Endothelial cell of umbilical vein (primary cell): ENCODE data around the gene WSB1. TPM values are rescaled to one million over a fixed set of nuclear protein-coding genes. Genes with fewer than 3 reads are reported as not detected.

ENCODE experiments used
- BruUV-seq: library from RNA; stranded (reverse); fragments of 400-500 nt; replicated peaks from 2 replicates; lab custom pipeline; 2021; lab: Mats Ljungman, UMichigan
- CTCF ChIA-PET: fragments of 300-600, 350-600 bp; sonication (Branson Sonifier 250); formaldehyde crosslinking; loops from one replicate; lab custom pipeline; 2021; ENCODE audit warnings: antibody characterized with exemption, inconsistent platforms; lab: Charles Lee
- POLR2A ChIA-PET: fragments of 300-600, 350-600 bp; sonication (Branson Sonifier 250); formaldehyde crosslinking; loops from one replicate; lab custom pipeline; 2021; ENCODE audit warnings: antibody characterized with exemption, inconsistent platforms; lab: Charles Lee
- DNase-seq: peaks from one replicate; pipeline ENCODE4 v3.0.0-alpha.2; 2011; ENCODE audit warnings: low read depth, low spot score
- FAIRE-seq: peaks from 2 replicates; lab custom pipeline; 2011; peaks lifted over from hg19 to GRCh38; lab: Jason Lieb, UNC
- H2AFZ ChIP-seq: 2 replicates; pipeline ENCODE4 v1.6.0; 2012; ENCODE audit warnings: low read depth, low read length, control low read depth, inconsistent platforms
- H3K27ac ChIP-seq: 2 replicates; pipeline ENCODE4 v1.5.1; 2011; ENCODE audit warnings: low read depth, mild to moderate bottlenecking, control low read depth, low read length, moderate library complexity; ENCODE audit not compliant: insufficient read depth
- H3K27me3 ChIP-seq, 2 experiments: 2 replicates each; pipeline versions ENCODE4 v1.6.0 to v1.6.1; 2011; ENCODE audit warnings: low read length in 2 of 2, mixed read lengths in 1 of 2; ENCODE audit not compliant: control insufficient read depth in 2 of 2, insufficient read depth in 2 of 2
- H3K36me3 ChIP-seq, 2 experiments: 2 replicates in 1 of 2; 3 replicates in 1 of 2; pipeline ENCODE4 v1.5.1; 2011; ENCODE audit warnings: low read length in 2 of 2, mild to moderate bottlenecking in 1 of 2, moderate library complexity in 1 of 2; ENCODE audit not compliant: control insufficient read depth in 2 of 2, insufficient read depth in 2 of 2; ENCODE audit errors: extremely low read depth in 1 of 2
- H3K4me1 ChIP-seq: 3 replicates; pipeline ENCODE4 v1.5.1; 2011; ENCODE audit warnings: mild to moderate bottlenecking, low read length; ENCODE audit not compliant: control insufficient read depth, insufficient read depth; ENCODE audit errors: extremely low read depth
- H3K4me2 ChIP-seq: 2 replicates; pipeline ENCODE4 v1.6.1; 2011; ENCODE audit warnings: low read length, control low read depth, mixed read lengths; ENCODE audit not compliant: insufficient read depth
- H3K4me3 ChIP-seq, 3 experiments: fragments of 200-600 bp in 1 of 3; sonication (generic), shearing (Covaris generic) in 1 of 3; replicated peaks in 1 of 3; 2 replicates each; pipeline ENCODE4 v1.5.1; 2011 to 2016; ENCODE audit warnings: control low read depth in 3 of 3, low read length in 3 of 3, mild to moderate bottlenecking in 2 of 3, inconsistent platforms in 1 of 3, low read depth in 1 of 3, moderate library complexity in 1 of 3; ENCODE audit not compliant: insufficient read depth in 1 of 3
- H3K79me2 ChIP-seq: 2 replicates; pipeline ENCODE4 v1.6.0; 2012; ENCODE audit warnings: low read length, inconsistent platforms; ENCODE audit not compliant: control insufficient read depth, insufficient read depth
- H3K9ac ChIP-seq: replicated peaks from 2 replicates; pipeline ENCODE3; 2011; ENCODE audit warnings: low read length, control low read depth; ENCODE audit not compliant: insufficient read depth; ENCODE audit errors: extremely low read depth
- H3K9me1 ChIP-seq: replicated peaks from 3 replicates; pipeline ENCODE4 v1.6.0; 2011; ENCODE audit warnings: mild to moderate bottlenecking, low read length; ENCODE audit not compliant: control insufficient read depth, insufficient read depth; ENCODE audit errors: extremely low read depth
- H3K9me3 ChIP-seq: replicated peaks from 2 replicates; pipeline ENCODE4 v1.5.1; 2012; ENCODE audit warnings: low read length, inconsistent platforms; ENCODE audit not compliant: control insufficient read depth, insufficient read depth
- H4K20me1 ChIP-seq: replicated peaks from 2 replicates; pipeline ENCODE3; 2011; ENCODE audit warnings: mild to moderate bottlenecking, low read length; ENCODE audit not compliant: control insufficient read depth, insufficient read depth; ENCODE audit errors: extremely low read depth
- GATA2 ChIP-seq: IDR thresholded peaks from 2 replicates; pipeline ENCODE4 v1.7.0; 2011; ENCODE audit warnings: low read depth, mild to moderate bottlenecking, moderate library complexity, mixed read lengths, low read length; ENCODE audit not compliant: insufficient read length, insufficient read depth
- JUN ChIP-seq: IDR thresholded peaks from 2 replicates; pipeline ENCODE4 v1.6.1; 2011; ENCODE audit warnings: borderline replicate concordance, low read depth; ENCODE audit not compliant: insufficient read length, insufficient read depth
- MAX ChIP-seq: IDR thresholded peaks from 2 replicates; pipeline ENCODE4 v1.6.1; 2011; ENCODE audit not compliant: insufficient read depth, insufficient read length
- MYC ChIP-seq: IDR thresholded peaks from one replicate; pipeline ENCODE4 v1.6.1; 2011; ENCODE audit warnings: mild to moderate bottlenecking, low read depth, low read length
- POLR2A ChIP-seq: IDR thresholded peaks from 2 replicates; pipeline ENCODE4 v1.6.1; 2012; ENCODE audit warnings: low read depth, mild to moderate bottlenecking, control low read depth, low read length
- POLR2AphosphoS5 ChIP-seq: IDR thresholded peaks from 2 replicates; pipeline ENCODE4 v1.6.1; 2012; ENCODE audit warnings: low read depth, mild to moderate bottlenecking, control low read depth, low read length, moderate library complexity; ENCODE audit not compliant: insufficient read depth
- dilution Hi-C: fragments of 300-500 bp; cut with MboI; formaldehyde crosslinking; loops from one replicate; pipeline ENCODE4 v1.15.0; 2019; ENCODE audit warnings: low sequenced_read_pairs; ENCODE audit not compliant: extremely low pct_ligation_motif_present
- intact Hi-C: fragments of 100-400 bp; cut with micrococcal nuclease; formaldehyde crosslinking; loops from one replicate; pipeline ENCODE4 v1.10.0; 2022
- polyA plus RNA-seq, 4 experiments: library from polyadenylated mRNA; depleted of rRNA in 3 of 4; stranded (reverse) in 3 of 4; unstranded in 1 of 4; fragments of >200 nt; gene quantifications; 2 replicates each; pipeline versions ENCODE4 v1.2.1 to v1.2.3, GENCODE V29; 2011 to 2012; ENCODE audit warnings: missing spikeins in 1 of 4
- total RNA-seq: library from RNA; stranded (reverse); gene quantifications from 2 replicates; pipeline ENCODE4 v1.2.3, GENCODE V29; 2021

WSB1 gene
- total and polyA plus RNA-seq, 2 donors (not counting 3 experiments of a cell fraction or from before 2014, with no cell fraction given) = 471 to 736 TPM

DNA sequence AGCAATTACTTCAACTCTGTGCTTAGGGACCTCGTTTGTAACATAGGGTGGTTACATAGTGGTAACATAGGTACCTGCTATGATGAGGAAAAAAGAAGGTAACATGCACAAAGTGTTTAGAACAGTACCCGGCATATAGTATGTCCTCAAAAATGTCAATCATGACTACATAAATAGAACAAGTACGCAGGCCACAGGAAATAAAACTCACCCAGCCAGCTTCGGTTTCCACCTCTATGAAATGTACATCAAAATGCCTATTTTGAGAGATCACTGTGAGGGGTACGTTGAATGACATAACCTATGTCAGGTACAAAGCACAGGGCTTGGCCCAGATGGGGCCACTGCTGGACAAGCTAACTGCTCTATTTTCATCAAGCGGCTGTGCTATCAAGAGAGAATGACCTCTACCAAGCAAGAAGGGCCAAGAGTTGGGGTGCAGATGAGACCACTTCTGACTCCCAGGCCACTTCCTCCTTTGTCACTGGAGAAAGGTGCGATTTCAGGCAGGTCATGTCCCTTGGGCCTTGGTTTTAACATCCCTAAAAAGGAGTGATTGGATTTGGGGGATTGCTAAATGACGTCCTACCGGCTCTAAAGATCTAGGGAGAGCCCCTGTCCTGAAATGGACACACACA, 45.4 kb downstream of the WSB1 start:
- Histone ChIP-seq H3K4me1 (peaks cover 14% of the 10 kb centered on the region), H2AFZ (no peak overlapping the region), H3K4me2 (no peak overlapping the region), H3K4me3 (no peak overlapping the region), H3K9ac (no peak overlapping the region), H3K27me3 (no peaks in the 10 kb centered on the region), H4K20me1 (no peaks in the 10 kb centered on the region), H3K79me2 (no peaks in the 10 kb centered on the region), H3K36me3 (no peaks in the 10 kb centered on the region), H3K9me3 (no peaks in the 10 kb centered on the region), H3K9me1 (no peaks in the 10 kb centered on the region), H3K27ac (no peak overlapping the region)
- ChIA-PET POLR2A (no interaction called here), CTCF (interaction anchor here (1.4 to 1.7 kb wide), 2 partner anchors 103 to 116 kb away, joined by 3 to 8 read pairs; partner anchors contain the start of gene KSR1)
- no TSS peak for BruUV-seq
- FAIRE-seq (no peak), DNase-seq (no peak)
- TF ChIP-seq POLR2AphosphoS5 (no peak), POLR2A (no peak), JUN (no peak), MYC (no peak)
- dilution Hi-C loops = no loop called here
- intact Hi-C loops = no loop called here

DNA sequence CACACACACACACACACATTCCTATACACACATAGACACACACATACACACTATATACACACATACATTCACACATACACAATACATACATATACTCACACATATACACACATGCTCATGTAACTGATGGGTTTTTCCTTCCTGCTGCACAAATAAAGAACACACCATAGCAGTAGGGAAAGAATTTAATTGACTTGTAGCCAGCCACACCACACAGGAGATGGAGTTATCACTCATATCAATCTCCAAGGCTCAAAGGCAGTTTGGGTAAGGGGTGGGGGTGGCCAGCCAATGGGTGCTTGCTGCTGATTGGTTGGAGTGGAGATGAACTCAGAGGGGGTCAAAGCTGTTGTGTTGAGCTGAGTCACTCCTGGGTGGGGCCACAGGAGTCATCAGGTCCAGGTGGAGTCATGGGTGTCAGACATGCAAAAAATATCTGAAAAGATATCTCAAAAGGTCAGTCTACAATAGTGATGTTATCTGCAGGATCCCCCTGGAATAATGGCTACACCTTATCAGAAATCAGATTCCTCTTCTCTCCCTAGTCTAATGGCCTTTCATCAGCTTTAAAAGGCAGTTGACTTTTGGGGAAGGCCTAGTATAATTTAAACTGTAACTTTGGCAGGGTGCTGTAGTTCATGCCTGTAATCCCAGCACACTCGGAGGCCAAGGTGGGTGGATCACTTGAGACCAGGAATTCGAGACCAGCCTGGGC, 46.1 kb downstream of the WSB1 start:
- Histone ChIP-seq H3K79me2 (no peaks in the 10 kb centered on the region), H3K27me3 (no peaks in the 10 kb centered on the region), H3K4me2 (no peak overlapping the region), H3K4me3 (no peak overlapping the region), H3K9me1 (no peaks in the 10 kb centered on the region), H3K36me3 (no peaks in the 10 kb centered on the region), H4K20me1 (no peaks in the 10 kb centered on the region), H3K4me1 (peaks cover 20% of the 10 kb centered on the region), H3K9ac (no peak overlapping the region), H3K9me3 (no peaks in the 10 kb centered on the region), H3K27ac (no peak overlapping the region), H2AFZ (no peak overlapping the region)
- FAIRE-seq = no peak
- BruUV-seq = no TSS peak
- CTCF ChIA-PET = interaction anchor here (1.2 to 1.7 kb wide), 3 partner anchors 10 to 116 kb away, joined by 3 to 8 read pairs (median 4); partner anchors contain the start of gene KSR1
- no peak for TF ChIP-seq MAX
- TF ChIP-seq GATA2 = peak; percentile 45
- intact Hi-C loops (no loop called here), dilution Hi-C loops (no loop called here)
- POLR2A ChIA-PET = no interaction called here
- DNase-seq = no peak
